Body of pancreas (tissue), 4 donors: ENCODE data around the gene WWOX.

ENCODE experiments used
- POLR2A ChIP-seq, 3 donors: fragments of 450-650 bp; IDR thresholded peaks; one replicate each; pipeline ENCODE4 v1.6.1; 2016; ENCODE audit warnings: antibody characterized with exemption in 3 of 3, mild to moderate bottlenecking in 2 of 3
- TF ChIP-seq, protein P1 (sequence below), 7 experiments: fragments of 450-650 bp in 4 of 7; fragments of 200-600 bp in 3 of 7; sonication (generic) in 3 of 7; IDR thresholded peaks; one replicate each; pipeline ENCODE4 v1.5.1; 2016 to 2019; ENCODE audit warnings: antibody characterized with exemption in 7 of 7

GRCh38 chr16:79077346-79077745 is 977.9 kb downstream of the WWOX start:
- TF ChIP-seq, protein P1, sequence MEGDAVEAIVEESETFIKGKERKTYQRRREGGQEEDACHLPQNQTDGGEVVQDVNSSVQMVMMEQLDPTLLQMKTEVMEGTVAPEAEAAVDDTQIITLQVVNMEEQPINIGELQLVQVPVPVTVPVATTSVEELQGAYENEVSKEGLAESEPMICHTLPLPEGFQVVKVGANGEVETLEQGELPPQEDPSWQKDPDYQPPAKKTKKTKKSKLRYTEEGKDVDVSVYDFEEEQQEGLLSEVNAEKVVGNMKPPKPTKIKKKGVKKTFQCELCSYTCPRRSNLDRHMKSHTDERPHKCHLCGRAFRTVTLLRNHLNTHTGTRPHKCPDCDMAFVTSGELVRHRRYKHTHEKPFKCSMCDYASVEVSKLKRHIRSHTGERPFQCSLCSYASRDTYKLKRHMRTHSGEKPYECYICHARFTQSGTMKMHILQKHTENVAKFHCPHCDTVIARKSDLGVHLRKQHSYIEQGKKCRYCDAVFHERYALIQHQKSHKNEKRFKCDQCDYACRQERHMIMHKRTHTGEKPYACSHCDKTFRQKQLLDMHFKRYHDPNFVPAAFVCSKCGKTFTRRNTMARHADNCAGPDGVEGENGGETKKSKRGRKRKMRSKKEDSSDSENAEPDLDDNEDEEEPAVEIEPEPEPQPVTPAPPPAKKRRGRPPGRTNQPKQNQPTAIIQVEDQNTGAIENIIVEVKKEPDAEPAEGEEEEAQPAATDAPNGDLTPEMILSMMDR (IDR thresholded peaks at IDR 0.05) = no peak
- no peak for TF ChIP-seq POLR2A (IDR thresholded peaks at IDR 0.05)
